Measurements from ENCODE around the gene ADORA3.

- TF ChIP-seq POLR2A (IDR thresholded peaks at IDR 0.05) = no peak
- TF ChIP-seq, protein P1, sequence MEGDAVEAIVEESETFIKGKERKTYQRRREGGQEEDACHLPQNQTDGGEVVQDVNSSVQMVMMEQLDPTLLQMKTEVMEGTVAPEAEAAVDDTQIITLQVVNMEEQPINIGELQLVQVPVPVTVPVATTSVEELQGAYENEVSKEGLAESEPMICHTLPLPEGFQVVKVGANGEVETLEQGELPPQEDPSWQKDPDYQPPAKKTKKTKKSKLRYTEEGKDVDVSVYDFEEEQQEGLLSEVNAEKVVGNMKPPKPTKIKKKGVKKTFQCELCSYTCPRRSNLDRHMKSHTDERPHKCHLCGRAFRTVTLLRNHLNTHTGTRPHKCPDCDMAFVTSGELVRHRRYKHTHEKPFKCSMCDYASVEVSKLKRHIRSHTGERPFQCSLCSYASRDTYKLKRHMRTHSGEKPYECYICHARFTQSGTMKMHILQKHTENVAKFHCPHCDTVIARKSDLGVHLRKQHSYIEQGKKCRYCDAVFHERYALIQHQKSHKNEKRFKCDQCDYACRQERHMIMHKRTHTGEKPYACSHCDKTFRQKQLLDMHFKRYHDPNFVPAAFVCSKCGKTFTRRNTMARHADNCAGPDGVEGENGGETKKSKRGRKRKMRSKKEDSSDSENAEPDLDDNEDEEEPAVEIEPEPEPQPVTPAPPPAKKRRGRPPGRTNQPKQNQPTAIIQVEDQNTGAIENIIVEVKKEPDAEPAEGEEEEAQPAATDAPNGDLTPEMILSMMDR (IDR thresholded peaks at IDR 0.05) = no peak
Measured at GRCh38 chr1:111552587-111552986, 49.2 kb upstream of the ADORA3 start.
